ENCODE results near the gene SIX2.

Gene SIX2

GRCh38 chr2:45024600-45025291 lies 15.5 kb upstream of the SIX2 start:
- DNase-seq: no peak

GRCh38 chr2:45024097-45024496 lies 14.8 kb upstream of the SIX2 start:
- no peak for DNase-seq

- DNase-seq: no peak
Measured at GRCh38 chr2:45020439-45020838, 11.2 kb upstream of the SIX2 start.

- no peak for DNase-seq
Measured at GRCh38 chr2:45018023-45018422, 8.8 kb upstream of the SIX2 start.

- DNase-seq: no peak
Measured at GRCh38 chr2:45014831-45015230, 5.6 kb upstream of the SIX2 start.

- peak; percentile 88 for DNase-seq
Measured at GRCh38 chr2:45014016-45014702, 4.9 kb upstream of the SIX2 start.

- DNase-seq: peak; percentile 76
Measured at GRCh38 chr2:45013229-45014015, 4.2 kb upstream of the SIX2 start.

- no peak for DNase-seq
Measured at GRCh38 chr2:45012733-45013132, 3.5 kb upstream of the SIX2 start.

- DNase-seq: peak; percentile 28
Measured at GRCh38 chr2:45011621-45012602, 2.7 kb upstream of the SIX2 start.

GRCh38 chr2:45011121-45011520 lies 1.9 kb upstream of the SIX2 start:
- DNase-seq: no peak

- DNase-seq: no peak
Measured at GRCh38 chr2:45010702-45011012, 1.4 kb upstream of the SIX2 start.

- DNase-seq: no peak
Measured at GRCh38 chr2:45009928-45010701, 863 bp upstream of the SIX2 start.

GRCh38 chr2:45008296-45009129 lies 739 bp downstream of the SIX2 start:
- DNase-seq: peak; percentile 74

GRCh38 chr2:45007961-45008295 lies 1.3 kb downstream of the SIX2 start:
- peak; percentile 17 for DNase-seq

GRCh38 chr2:45006942-45007287 lies 2.3 kb downstream of the SIX2 start:
- peak; percentile 48 for DNase-seq

- peak; percentile 53 for DNase-seq
Measured at GRCh38 chr2:45006041-45006941, 3.0 kb downstream of the SIX2 start.

GRCh38 chr2:45005261-45006002 lies 3.8 kb downstream of the SIX2 start:
- peak; percentile 59 for DNase-seq

- no peak for DNase-seq
Measured at GRCh38 chr2:45004562-45005191, 4.6 kb downstream of the SIX2 start.

All from right kidney (tissue), 1 donor.